Brain microvascular endothelial cell (primary cell): ENCODE data around the gene ZNF581.

ENCODE experiments used
- DNase-seq: peaks from one replicate; pipeline ENCODE4 v3.0.0-alpha.2; 2020
- H3K27ac ChIP-seq: fragments of 250-450 bp; sonication (Bioruptor Pico); 2 replicates; pipeline ENCODE4 v1.5.1; 2020; ENCODE audit warnings: mild to moderate bottlenecking, moderate library complexity
- H3K27me3 ChIP-seq: fragments of 250-450 bp; sonication (Bioruptor Pico); replicated peaks from 2 replicates; pipeline ENCODE4 v1.5.1; 2020; ENCODE audit warnings: mild to moderate bottlenecking
- H3K36me3 ChIP-seq: fragments of 250-450 bp; sonication (Bioruptor Pico); replicated peaks from 2 replicates; pipeline ENCODE4 v1.5.1; 2020; ENCODE audit warnings: mild to moderate bottlenecking
- H3K4me3 ChIP-seq: 2 replicates; pipeline ENCODE4 v1.5.1; 2011; ENCODE audit warnings: low read depth, mild to moderate bottlenecking, control low read depth, low read length, moderate library complexity
- CTCF ChIP-seq: IDR thresholded peaks from 2 replicates; pipeline ENCODE4 v1.5.1; 2011; ENCODE audit warnings: low read depth, mild to moderate bottlenecking, moderate library complexity, low read length, control low read depth, inconsistent platforms; ENCODE audit errors: missing control alignments
- in situ Hi-C: cut with HindIII; loops from 2 replicates; pipeline ENCODE4 v1.10.0; 2017; ENCODE audit warnings: low sequenced_read_pairs, low pct_ligation_motif_present

The ZNF581 gene

GRCh38 chr19:55690769-55691545, 47.5 kb downstream of the ZNF581 start:
- peaks cover 51% of the 10 kb centered on the region for H3K36me3 ChIP-seq
- TF ChIP-seq CTCF = no peak
- in situ Hi-C loops = no loop called here

GRCh38 chr19:55691561-55692481, 48.4 kb downstream of the ZNF581 start:
- TF ChIP-seq CTCF = no peak
- H3K36me3 ChIP-seq = peaks cover 56% of the 10 kb centered on the region
- no peak overlapping the region for H3K27ac ChIP-seq
- H3K27me3 ChIP-seq = no peaks in the 10 kb centered on the region
- in situ Hi-C loops = no loop called here
- DNase-seq = no peak
- H3K4me3 ChIP-seq = no peak overlapping the region

More at GRCh38 chr19:55690769-55691545, 47.5 kb downstream of the ZNF581 start:
- DNase-seq = no peak
- Histone ChIP-seq H3K27me3 (no peaks in the 10 kb centered on the region), H3K4me3 (no peak overlapping the region), H3K27ac (no peak overlapping the region)

GRCh38 chr19:55692681-55693081, 49.2 kb downstream of the ZNF581 start:
- no peak for DNase-seq
- H3K4me3 ChIP-seq = no peak overlapping the region
- no peak for TF ChIP-seq CTCF
- H3K27ac ChIP-seq = no peak overlapping the region
- no peaks in the 10 kb centered on the region for H3K27me3 ChIP-seq
- in situ Hi-C loops = no loop called here
- peaks cover 52% of the 10 kb centered on the region for H3K36me3 ChIP-seq

GRCh38 chr19:55693336-55693974, 50.0 kb downstream of the ZNF581 start:
- Histone ChIP-seq H3K27ac (no peak overlapping the region), H3K27me3 (no peaks in the 10 kb centered on the region), H3K4me3 (no peak overlapping the region), H3K36me3 (peaks cover 56% of the 10 kb centered on the region)
- TF ChIP-seq CTCF = no peak
- in situ Hi-C loops = no loop called here
- no peak for DNase-seq

GRCh38 chr19:55694241-55694655, 50.8 kb downstream of the ZNF581 start:
- H3K36me3 ChIP-seq = peaks cover 50% of the 10 kb centered on the region

More at GRCh38 chr19:55694241-55694655, 50.8 kb downstream of the ZNF581 start:
- DNase-seq = no peak
- Histone ChIP-seq H3K27me3 (no peaks in the 10 kb centered on the region), H3K27ac (no peak overlapping the region), H3K4me3 (no peak overlapping the region)
- in situ Hi-C loops = no loop called here
- no peak for TF ChIP-seq CTCF
